ENCODE measurements around the gene CLN6.

CLN6 gene

GRCh38 chr15:68206711-68207151 is 22.8 kb downstream of the CLN6 start:
- Histone ChIP-seq H3K27me3 (replicated peaks; ENCODE audit: control insufficient read depth, insufficient read depth, low read length) (no peaks in the 10 kb centered on the region), H3K36me3 (ENCODE audit: control insufficient read depth, insufficient read depth, low read length) (peaks cover 12% of the 10 kb centered on the region), H3K4me3 (replicated peaks; ENCODE audit: low read depth, low read length) (no peak overlapping the region)
- no peak for DNase-seq (ENCODE audit: extremely low read depth, insufficient read length)
- TF ChIP-seq CTCF (IDR thresholded peaks at IDR 0.05; ENCODE audit: insufficient read depth, low read length, poor library complexity, severe bottlenecking), result no peak

- H3K36me3 ChIP-seq (ENCODE audit: control insufficient read depth, insufficient read depth, low read length), result peaks cover 11% of the 10 kb centered on the region
- no peaks in the 10 kb centered on the region for H3K27me3 ChIP-seq (replicated peaks; ENCODE audit: control insufficient read depth, insufficient read depth, low read length)
- TF ChIP-seq CTCF (IDR thresholded peaks at IDR 0.05; ENCODE audit: insufficient read depth, low read length, poor library complexity, severe bottlenecking), result no peak
- no peak overlapping the region for H3K4me3 ChIP-seq (replicated peaks; ENCODE audit: low read depth, low read length)
- DNase-seq (ENCODE audit: extremely low read depth, insufficient read length), result no peak
These were observed 23.5 kb downstream of the CLN6 start for GRCh38 chr15:68205954-68206539.

- Histone ChIP-seq H3K4me3 (replicated peaks; ENCODE audit: low read depth, low read length) (no peak overlapping the region), H3K36me3 (ENCODE audit: control insufficient read depth, insufficient read depth, low read length) (peaks cover 11% of the 10 kb centered on the region), H3K27me3 (replicated peaks; ENCODE audit: control insufficient read depth, insufficient read depth, low read length) (no peaks in the 10 kb centered on the region)
- TF ChIP-seq CTCF (IDR thresholded peaks at IDR 0.05; ENCODE audit: insufficient read depth, low read length, poor library complexity, severe bottlenecking), result no peak
- DNase-seq (ENCODE audit: extremely low read depth, insufficient read length), result no peak
These were observed 24.0 kb downstream of the CLN6 start for GRCh38 chr15:68205558-68205944.

GRCh38 chr15:68204776-68205557 is 24.6 kb downstream of the CLN6 start, which contains the start of gene CALML4:
Gene CALML4 (minus strand): TSS chr15:68205332. CDS start chr15:68205247, 85 bp downstream.
- Histone ChIP-seq H3K27me3 (replicated peaks; ENCODE audit: control insufficient read depth, insufficient read depth, low read length) (no peaks in the 10 kb centered on the region), H3K36me3 (ENCODE audit: control insufficient read depth, insufficient read depth, low read length) (peaks cover 11% of the 10 kb centered on the region), H3K4me3 (replicated peaks; ENCODE audit: low read depth, low read length) (no peak within 1 kb of the TSS)
- TF ChIP-seq CTCF (IDR thresholded peaks at IDR 0.05; ENCODE audit: insufficient read depth, low read length, poor library complexity, severe bottlenecking), result no peak
- DNase-seq (ENCODE audit: extremely low read depth, insufficient read length), result no peak

- H3K4me3 ChIP-seq (replicated peaks; ENCODE audit: low read depth, low read length), result no peak overlapping the region
- no peak for TF ChIP-seq CTCF (IDR thresholded peaks at IDR 0.05; ENCODE audit: insufficient read depth, low read length, poor library complexity, severe bottlenecking)
- no peak for DNase-seq (ENCODE audit: extremely low read depth, insufficient read length)
- H3K27me3 ChIP-seq (replicated peaks; ENCODE audit: control insufficient read depth, insufficient read depth, low read length), result no peaks in the 10 kb centered on the region
- H3K36me3 ChIP-seq (ENCODE audit: control insufficient read depth, insufficient read depth, low read length), result peaks cover 11% of the 10 kb centered on the region
These were observed 25.2 kb downstream of the CLN6 start for GRCh38 chr15:68204361-68204760.
